Endothelial cell of umbilical vein (primary cell): Measurements from ENCODE around the gene PRRG2.

ENCODE experiments used
- EZH2 ChIP-seq: IDR thresholded peaks from 2 replicates; pipeline ENCODE4 v1.6.1; 2012; ENCODE audit warnings: borderline replicate concordance, low read depth, mild to moderate bottlenecking, moderate library complexity, low read length, inconsistent platforms; ENCODE audit not compliant: severe bottlenecking
- FOS ChIP-seq: IDR thresholded peaks from 2 replicates; pipeline ENCODE4 v1.6.1; 2011; ENCODE audit warnings: mild to moderate bottlenecking, low read length, moderate library complexity, borderline replicate concordance; ENCODE audit not compliant: insufficient read depth
- POLR2A ChIP-seq: IDR thresholded peaks from 2 replicates; pipeline ENCODE4 v1.6.1; 2012; ENCODE audit warnings: low read depth, mild to moderate bottlenecking, control low read depth, low read length
- POLR2AphosphoS5 ChIP-seq: IDR thresholded peaks from 2 replicates; pipeline ENCODE4 v1.6.1; 2012; ENCODE audit warnings: low read depth, mild to moderate bottlenecking, control low read depth, low read length, moderate library complexity; ENCODE audit not compliant: insufficient read depth
- TF ChIP-seq, protein P1 (sequence below), 2 donors: IDR thresholded peaks; 1 replicate in 1 of 2; 2 replicates in 1 of 2; pipeline ENCODE4 v1.5.1; 2011; ENCODE audit warnings: low read length in 2 of 2, mild to moderate bottlenecking in 2 of 2, moderate library complexity in 2 of 2, control low read depth in 1 of 2, inconsistent platforms in 1 of 2, low read depth in 1 of 2; ENCODE audit not compliant: insufficient read depth in 1 of 2; ENCODE audit errors: extremely low read depth in 1 of 2

DNA sequence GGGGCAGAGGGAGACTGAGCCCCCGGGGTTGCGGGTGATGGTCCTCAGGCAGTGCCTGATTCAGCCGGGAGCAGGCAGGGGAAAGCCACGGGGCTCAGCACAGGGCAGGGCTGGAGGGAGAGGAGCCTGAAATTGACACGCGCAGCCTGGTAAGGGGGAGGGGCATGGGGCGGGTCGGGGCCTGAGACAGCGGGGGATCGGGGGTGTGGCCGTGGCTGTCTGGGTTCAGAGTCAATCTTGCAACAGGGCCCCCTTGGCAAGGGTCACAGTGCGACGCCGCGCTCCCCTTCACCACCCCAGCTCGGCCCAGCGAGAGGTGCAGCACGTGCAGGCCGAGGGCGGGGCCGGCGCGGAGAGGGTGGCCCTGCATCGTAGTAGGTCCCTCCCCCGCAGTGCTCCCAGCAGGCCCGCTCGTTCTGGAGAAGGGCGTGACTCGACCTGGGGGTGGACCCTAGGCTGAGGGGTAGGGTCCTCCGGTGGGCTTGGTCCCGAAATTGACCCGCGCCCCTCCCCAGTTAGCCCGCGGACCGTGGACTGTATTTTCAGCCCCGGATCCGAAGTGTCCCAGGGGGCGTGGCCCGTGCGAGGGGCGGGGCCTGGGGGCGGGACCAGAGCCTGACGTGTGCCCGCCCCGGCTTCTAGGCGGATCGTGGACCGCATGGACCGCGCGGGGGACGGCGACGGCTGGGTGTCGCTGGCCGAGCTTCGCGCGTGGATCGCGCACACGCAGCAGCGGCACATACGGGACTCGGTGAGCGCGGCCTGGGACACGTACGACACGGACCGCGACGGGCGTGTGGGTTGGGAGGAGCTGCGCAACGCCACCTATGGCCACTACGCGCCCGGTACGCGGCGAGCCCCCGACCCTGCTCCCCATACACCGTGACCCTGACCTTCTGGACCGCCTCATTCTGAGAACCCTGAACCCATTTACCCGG lies 47.3 kb upstream of the PRRG2 start:
- TF ChIP-seq POLR2AphosphoS5 = peak; percentile 16
- TF ChIP-seq EZH2 = no peak
- TF ChIP-seq, protein P1, sequence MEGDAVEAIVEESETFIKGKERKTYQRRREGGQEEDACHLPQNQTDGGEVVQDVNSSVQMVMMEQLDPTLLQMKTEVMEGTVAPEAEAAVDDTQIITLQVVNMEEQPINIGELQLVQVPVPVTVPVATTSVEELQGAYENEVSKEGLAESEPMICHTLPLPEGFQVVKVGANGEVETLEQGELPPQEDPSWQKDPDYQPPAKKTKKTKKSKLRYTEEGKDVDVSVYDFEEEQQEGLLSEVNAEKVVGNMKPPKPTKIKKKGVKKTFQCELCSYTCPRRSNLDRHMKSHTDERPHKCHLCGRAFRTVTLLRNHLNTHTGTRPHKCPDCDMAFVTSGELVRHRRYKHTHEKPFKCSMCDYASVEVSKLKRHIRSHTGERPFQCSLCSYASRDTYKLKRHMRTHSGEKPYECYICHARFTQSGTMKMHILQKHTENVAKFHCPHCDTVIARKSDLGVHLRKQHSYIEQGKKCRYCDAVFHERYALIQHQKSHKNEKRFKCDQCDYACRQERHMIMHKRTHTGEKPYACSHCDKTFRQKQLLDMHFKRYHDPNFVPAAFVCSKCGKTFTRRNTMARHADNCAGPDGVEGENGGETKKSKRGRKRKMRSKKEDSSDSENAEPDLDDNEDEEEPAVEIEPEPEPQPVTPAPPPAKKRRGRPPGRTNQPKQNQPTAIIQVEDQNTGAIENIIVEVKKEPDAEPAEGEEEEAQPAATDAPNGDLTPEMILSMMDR (IDR thresholded peaks at IDR 0.05; ENCODE audit: extremely low read depth in 1 of 2, insufficient read depth in 1 of 2, low read depth in 1 of 2, low read length in 2 of 2) = peak; percentile 32 to 53
- TF ChIP-seq FOS = no peak
- no peak for TF ChIP-seq POLR2A
